Tibial nerve (tissue), 3 donors: ENCODE measurements around the gene PRXL2B.

Experiments
- CTCF ChIP-seq, 5 experiments: fragments of 200-600 bp in 3 of 5; fragments of 450-650 bp in 2 of 5; sonication (generic) in 3 of 5; IDR thresholded peaks; one replicate each; pipeline ENCODE4 v1.5.1; 2016 to 2019; ENCODE audit warnings: antibody characterized with exemption in 5 of 5, mild to moderate bottlenecking in 3 of 5, moderate library complexity in 2 of 5
- POLR2A ChIP-seq, 2 donors: fragments of 450-650 bp; IDR thresholded peaks; one replicate each; pipeline ENCODE4 v1.6.1; 2017; ENCODE audit warnings: antibody characterized with exemption in 2 of 2, mild to moderate bottlenecking in 2 of 2, moderate library complexity in 2 of 2

- TF ChIP-seq CTCF (IDR thresholded peaks at IDR 0.05) (no peak), POLR2A (IDR thresholded peaks at IDR 0.05) (no peak)
Measured at GRCh38 chr1:2623571-2624337, 37.2 kb downstream of the PRXL2B start.
